KBM-7 (cell line): Measurements from ENCODE around the gene INAFM2.
A peak's percentile ranks its signal among the peaks of the same experiment; 100 is the strongest.

Source experiments
- DNase-seq: peaks from one replicate; pipeline ENCODE4 v3.0.0-alpha.2; 2015
- in situ Hi-C: fragments of 300-500 bp; cut with MboI; formaldehyde crosslinking; loops from 2 replicates; pipeline ENCODE4 v1.14.3; 2020; ENCODE audit warnings: low sequenced_read_pairs, low pct_unique_long_range_greater_than_20kb, mixed read lengths

INAFM2 gene

GRCh38 chr15:40352281-40352901 is 28.9 kb downstream of the INAFM2 start:
- DNase-seq: no peak

GRCh38 chr15:40353697-40354096 is 30.2 kb downstream of the INAFM2 start:
- in situ Hi-C loops: no loop called here
- no peak for DNase-seq

More at GRCh38 chr15:40352281-40352901, 28.9 kb downstream of the INAFM2 start:
- in situ Hi-C loops: no loop called here

DNA sequence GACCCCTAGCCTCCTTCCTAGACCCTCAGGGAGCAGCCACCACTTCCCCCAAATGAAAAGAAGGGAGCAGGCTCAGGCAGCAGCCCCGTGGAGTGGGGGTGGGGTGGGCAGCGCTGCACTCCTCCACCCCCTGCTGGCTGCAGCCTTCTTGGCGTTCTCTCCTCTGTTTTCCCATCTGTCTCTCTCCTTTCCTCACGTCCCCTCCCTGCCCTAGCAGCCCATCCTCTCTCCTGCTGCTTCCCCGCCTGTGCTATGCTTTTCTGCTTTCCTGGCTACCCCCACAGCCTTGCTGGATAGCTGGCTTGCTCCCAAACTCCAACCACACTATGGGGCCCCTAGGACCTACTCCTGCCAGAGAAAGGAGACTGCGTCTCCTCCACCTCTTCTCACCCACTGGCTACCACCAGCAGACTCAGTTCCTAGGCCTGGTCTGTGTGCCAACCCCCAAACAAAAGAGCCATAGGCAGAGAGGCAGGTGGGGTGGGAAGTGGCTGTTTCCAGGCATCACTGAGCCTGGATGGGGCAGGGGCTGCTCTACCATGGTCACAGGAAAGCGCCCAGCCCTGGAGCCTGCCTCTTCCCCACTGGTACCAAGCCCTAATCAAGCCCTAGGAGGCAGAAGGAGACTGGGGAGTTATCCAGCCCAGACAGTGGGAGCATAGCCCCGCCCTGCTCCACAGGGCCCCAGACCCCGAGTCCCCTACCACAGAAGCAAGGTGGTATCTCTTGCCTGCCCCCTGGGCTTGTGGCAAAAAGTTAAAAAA is 31.1 kb downstream of the INAFM2 start:
- peak; percentile 76 for DNase-seq
- in situ Hi-C loops: no loop called here

- in situ Hi-C loops: no loop called here
- DNase-seq: no peak
Observed at GRCh38 chr15:40355976-40356585, 32.6 kb downstream of the INAFM2 start.

GRCh38 chr15:40357246-40357645 is 33.8 kb downstream of the INAFM2 start:
- DNase-seq: no peak
- in situ Hi-C loops: no loop called here

DNA sequence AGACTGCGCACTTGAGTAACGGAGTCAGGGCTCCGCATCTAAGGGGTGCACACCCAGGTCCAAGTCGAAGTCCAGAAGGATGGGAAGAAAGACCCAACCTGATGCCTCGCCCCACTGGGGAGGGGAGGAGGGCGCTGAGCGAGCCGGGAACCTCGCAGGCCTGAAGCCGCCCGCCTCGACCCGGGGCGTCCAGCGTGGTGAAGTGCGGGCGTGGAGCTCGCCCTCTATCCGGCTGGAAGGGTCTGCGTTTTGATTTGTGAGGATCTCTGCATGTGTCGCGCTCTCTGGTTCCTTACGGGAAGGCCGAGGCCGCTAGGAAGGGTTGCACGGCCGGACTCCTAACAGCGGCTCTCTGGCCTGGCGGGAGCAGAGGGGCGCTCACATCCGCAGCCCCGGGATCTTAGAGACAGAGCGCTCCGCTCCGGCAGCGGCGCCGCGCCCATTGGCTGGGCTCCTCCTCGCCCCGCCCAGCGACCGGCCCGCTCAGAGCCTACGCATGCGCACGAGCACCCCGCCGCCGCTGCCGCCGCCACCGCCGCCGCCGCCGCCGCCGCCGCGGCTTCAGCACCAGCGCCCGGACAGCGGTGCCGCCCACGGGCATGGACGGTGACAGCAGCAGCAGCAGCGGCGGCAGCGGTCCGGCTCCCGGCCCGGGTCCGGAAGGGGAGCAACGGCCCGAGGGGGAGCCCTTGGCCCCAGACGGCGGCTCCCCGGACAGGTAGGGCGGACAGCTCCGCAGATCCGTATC is 34.4 kb downstream of the INAFM2 start, which contains the start of gene DISP2:
TSS of gene DISP2 (plus strand) at position 497 of the 748 bp plus-strand sequence. CDS start at position 600, 103 bp downstream.
- peak; percentile 79 for DNase-seq
- in situ Hi-C loops: no loop called here

- in situ Hi-C loops: no loop called here
Observed at GRCh38 chr15:40358471-40359353, 35.2 kb downstream of the INAFM2 start.

GRCh38 chr15:40360015-40360414 is 36.5 kb downstream of the INAFM2 start:
- in situ Hi-C loops: no loop called here
- DNase-seq: no peak

More at GRCh38 chr15:40358471-40359353, 35.2 kb downstream of the INAFM2 start:
- peak; percentile 48 for DNase-seq

DNA sequence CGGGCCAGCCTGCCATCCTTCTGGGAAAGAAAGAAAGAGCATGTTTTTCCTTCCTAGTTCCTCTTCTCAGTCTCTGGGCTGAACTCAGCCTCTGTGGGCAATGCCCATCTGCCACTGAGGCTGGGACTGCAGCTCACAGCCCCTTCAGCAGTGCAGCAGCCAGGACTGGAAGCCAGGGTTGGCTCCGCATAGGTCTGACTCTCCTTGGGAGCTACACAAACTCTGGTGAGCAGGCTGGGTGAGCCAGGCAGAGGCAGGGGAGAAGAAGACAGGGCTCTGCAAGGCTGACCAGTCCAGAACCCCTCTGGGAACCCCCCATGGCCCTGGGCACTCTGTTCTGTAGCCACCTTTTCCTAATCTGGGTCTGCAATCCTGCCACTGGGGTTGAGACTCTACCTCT is 38.1 kb downstream of the INAFM2 start:
- no peak for DNase-seq
- in situ Hi-C loops: no loop called here

DNA sequence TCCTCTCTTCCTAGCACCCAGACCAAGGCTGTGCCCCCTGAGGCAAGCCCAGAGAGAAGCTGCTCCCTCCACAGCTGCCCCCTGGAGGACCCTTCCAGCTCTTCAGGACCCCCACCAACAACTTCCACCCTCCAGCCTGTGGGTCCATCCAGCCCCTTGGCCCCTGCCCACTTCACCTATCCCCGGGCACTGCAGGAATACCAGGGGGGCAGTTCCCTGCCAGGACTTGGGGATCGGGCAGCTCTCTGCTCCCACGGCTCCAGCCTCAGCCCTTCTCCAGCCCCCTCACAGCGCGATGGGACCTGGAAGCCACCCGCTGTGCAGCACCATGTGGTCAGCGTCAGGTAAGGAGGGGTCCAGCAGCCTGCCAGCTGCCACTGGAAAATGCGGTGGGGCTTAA is 40.1 kb downstream of the INAFM2 start:
- no peak for DNase-seq
- in situ Hi-C loops: no loop called here

DNA sequence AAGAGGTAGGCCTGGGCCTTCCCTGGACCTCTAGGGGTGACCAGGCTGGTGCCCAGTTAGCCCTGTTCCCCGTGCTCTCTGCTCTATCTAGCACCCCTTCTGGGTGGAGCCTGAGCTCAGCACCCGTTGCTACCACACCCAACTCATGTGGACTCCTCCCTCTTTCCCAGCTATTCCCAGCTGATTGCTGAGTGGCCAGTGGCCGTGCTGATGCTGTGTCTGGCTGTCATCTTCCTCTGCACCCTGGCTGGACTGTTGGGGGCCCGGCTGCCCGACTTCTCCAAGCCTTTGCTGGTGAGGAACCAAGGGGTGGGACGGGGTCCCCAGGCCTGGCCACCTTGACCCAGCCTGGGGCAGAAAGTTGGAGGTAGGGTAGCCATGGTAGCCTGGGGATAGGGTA is 40.8 kb downstream of the INAFM2 start:
- DNase-seq: no peak
- in situ Hi-C loops: no loop called here

GRCh38 chr15:40365016-40365415 is 41.5 kb downstream of the INAFM2 start:
- in situ Hi-C loops: no loop called here
- no peak for DNase-seq

DNA sequence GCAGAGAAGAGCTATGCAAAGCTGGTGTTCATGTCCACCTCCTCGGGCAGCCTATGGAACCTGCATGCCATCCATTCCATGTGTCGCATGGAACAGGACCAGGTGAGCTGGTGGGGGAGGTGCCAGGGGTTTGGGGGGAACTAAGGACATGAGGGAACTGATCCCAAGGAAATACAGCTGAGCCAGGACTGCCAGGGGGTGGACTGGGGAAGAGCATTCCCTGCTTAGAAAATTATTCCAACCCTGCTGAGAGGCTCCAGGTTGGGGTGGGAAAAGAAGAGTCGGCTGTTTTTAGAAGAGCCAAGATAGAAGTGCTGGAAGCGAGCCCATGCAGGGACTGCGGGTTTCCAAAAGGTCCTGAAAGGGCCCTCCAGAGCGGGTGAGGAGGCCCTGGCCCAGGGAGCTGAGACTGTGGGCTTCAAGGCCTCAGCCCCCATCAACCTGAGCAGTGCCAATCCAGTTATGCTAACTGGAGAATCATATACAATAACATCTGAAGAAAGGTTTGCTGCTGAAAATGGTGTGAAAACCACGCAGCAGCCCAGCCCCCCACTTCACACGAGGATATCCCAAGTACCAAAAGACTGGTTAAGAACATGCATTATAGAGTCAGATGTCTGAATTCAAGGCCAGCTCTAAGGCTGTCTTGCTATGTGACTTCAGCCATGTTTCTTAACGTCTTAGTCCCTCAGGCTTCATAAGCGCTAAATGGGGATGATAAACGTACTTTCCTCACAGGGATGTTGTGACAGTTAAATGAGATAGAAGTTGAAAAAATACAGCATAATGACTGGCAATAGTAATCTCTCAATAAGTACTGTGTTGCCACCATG is 42.3 kb downstream of the INAFM2 start:
- no peak for DNase-seq
- in situ Hi-C loops: no loop called here

GRCh38 chr15:40366457-40367370 is 43.2 kb downstream of the INAFM2 start:
- no peak for DNase-seq
- in situ Hi-C loops: no loop called here

GRCh38 chr15:40367371-40367685 is 43.8 kb downstream of the INAFM2 start:
- no peak for DNase-seq
- in situ Hi-C loops: no loop called here

GRCh38 chr15:40367686-40368611 is 44.5 kb downstream of the INAFM2 start:
- in situ Hi-C loops: no loop called here
- peak; percentile 95 for DNase-seq
